C4-2B (cell line): ENCODE results near the gene MCU.

ENCODE experiments used
- H3K27ac ChIP-seq: fragments of 450-650 bp; 2 replicates; pipeline ENCODE4 v1.5.1; 2017
- CTCF ChIP-seq: fragments of 450-650 bp; conservative IDR thresholded peaks from 2 replicates; pipeline ENCODE4 v1.5.1; 2017; ENCODE audit warnings: mild to moderate bottlenecking
- ZFX ChIP-seq: fragments of 450-650 bp; IDR thresholded peaks from 2 replicates; pipeline ENCODE4 v1.6.1; 2017

MCU gene

DNA sequence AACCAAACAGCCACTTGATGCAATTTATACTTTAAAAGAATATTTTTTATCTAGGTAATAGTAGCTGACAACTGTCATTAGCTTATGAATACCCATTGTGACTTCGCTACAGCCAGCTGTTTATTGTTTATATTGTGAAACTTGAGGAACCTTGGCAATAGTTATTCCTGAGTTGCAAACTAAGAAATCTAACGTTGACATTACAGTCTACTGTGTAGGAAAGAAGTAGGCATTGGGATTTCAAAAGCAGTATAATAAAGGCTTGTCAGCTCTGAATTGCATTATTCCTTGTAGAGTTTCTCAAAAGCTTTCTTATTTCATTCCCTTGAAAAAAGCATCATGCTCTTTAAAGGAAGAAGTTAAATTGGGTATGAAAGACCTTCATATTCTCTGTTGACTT is 158.9 kb downstream of the MCU start:
- TF ChIP-seq ZFX = no peak
- no peak for TF ChIP-seq CTCF

GRCh38 chr10:72851509-72851908 is 159.6 kb downstream of the MCU start:
- TF ChIP-seq ZFX (no peak), CTCF (no peak)
- no peak overlapping the region for H3K27ac ChIP-seq

More for the DNA sequence above, 158.9 kb downstream of the MCU start:
- H3K27ac ChIP-seq = no peak overlapping the region

DNA sequence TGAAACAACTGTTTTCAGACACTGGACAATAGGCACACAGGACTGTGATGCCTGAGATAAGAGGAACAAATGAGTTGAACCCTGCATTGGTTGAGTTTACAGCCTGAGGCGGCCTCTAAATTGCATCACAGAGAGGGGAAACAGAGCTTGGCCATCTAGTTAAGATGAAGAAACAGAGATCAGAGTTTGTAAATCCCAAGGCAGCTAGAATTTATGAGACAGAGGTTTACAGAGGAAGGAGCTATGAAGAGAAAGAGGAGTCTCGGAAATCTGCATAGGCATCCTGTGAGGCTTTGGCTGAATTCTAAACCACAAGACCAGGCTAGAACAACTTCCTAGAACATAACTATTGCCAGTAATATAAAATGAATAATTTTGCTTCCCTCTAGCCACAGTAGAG is 160.6 kb downstream of the MCU start:
- no peak overlapping the region for H3K27ac ChIP-seq
- TF ChIP-seq CTCF = no peak

- TF ChIP-seq CTCF (no peak), ZFX (no peak)
- no peak overlapping the region for H3K27ac ChIP-seq
Observed at GRCh38 chr10:72855129-72855528, 163.2 kb downstream of the MCU start.

GRCh38 chr10:72855790-72856189 is 163.8 kb downstream of the MCU start:
- H3K27ac ChIP-seq = no peak overlapping the region
- TF ChIP-seq CTCF = no peak
- TF ChIP-seq ZFX = no peak

DNA sequence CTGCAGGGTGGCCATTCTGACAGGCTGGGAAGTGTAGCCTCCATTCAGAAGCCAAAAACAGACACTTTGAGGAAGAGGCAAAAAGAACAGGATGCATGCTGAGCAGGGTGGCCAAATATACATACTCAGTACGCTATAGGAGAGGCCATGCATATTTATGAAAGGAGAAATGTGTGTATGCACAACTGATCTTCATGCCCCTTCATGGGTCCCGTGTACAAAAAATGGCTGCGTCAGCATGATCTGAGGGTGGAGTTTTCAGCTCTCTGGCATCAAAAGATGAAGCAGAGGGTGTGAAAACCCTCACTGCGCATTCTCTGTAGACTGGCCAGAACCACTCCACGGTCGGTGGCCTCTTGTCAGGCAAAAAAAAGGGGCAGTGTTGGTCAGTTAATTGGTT is 166.1 kb downstream of the MCU start:
- TF ChIP-seq ZFX (no peak), CTCF (no peak)
- no peak overlapping the region for H3K27ac ChIP-seq

DNA sequence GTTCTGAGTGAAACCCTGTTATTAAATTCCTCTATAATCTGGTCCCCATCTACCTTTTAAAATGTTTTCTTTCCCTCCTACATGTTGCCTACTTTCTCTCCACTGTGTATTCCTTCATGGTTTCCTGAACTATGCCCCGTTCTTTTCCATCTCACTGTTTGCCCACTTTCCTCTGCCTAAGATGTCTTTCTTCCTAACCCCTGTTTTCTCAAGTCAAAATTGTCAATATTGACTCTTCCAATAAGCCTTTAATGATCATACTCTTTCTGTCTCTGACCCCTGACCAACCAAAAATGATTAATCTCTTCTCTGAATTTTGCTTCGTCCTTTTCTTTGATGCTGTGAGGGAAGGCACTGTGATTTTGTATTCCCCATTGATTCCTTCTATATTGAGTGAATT is 171.0 kb downstream of the MCU start:
- TF ChIP-seq CTCF = no peak

More for the DNA sequence above, 171.0 kb downstream of the MCU start:
- H3K27ac ChIP-seq = no peak overlapping the region
